ENCODE measurements around the gene BABAM2. TPM values are rescaled to one million over a fixed set of nuclear protein-coding genes. Genes with fewer than 3 reads are reported as not detected.

Gene BABAM2
- total RNA-seq, 1 donor from 2014 or later = 37.1 TPM

GRCh38 chr2:28350791-28351285, 460.3 kb downstream of the BABAM2 start:
- Mint-ChIP-seq H3K4me3 (ENCODE audit: low read depth) (no peak overlapping the region), H3K36me3 (ENCODE audit: insufficient read depth) (no peaks in the 10 kb centered on the region), H3K4me1 (ENCODE audit: low read depth) (no peaks in the 10 kb centered on the region), H3K27ac (no peak overlapping the region), H3K9me3 (ENCODE audit: low read depth) (no peaks in the 10 kb centered on the region), H3K27me3 (peaks cover 2% of the 10 kb centered on the region)
- DNase-seq (ENCODE audit: low spot score, unreplicated experiment) = no peak
- TF ChIP-seq, protein P1, sequence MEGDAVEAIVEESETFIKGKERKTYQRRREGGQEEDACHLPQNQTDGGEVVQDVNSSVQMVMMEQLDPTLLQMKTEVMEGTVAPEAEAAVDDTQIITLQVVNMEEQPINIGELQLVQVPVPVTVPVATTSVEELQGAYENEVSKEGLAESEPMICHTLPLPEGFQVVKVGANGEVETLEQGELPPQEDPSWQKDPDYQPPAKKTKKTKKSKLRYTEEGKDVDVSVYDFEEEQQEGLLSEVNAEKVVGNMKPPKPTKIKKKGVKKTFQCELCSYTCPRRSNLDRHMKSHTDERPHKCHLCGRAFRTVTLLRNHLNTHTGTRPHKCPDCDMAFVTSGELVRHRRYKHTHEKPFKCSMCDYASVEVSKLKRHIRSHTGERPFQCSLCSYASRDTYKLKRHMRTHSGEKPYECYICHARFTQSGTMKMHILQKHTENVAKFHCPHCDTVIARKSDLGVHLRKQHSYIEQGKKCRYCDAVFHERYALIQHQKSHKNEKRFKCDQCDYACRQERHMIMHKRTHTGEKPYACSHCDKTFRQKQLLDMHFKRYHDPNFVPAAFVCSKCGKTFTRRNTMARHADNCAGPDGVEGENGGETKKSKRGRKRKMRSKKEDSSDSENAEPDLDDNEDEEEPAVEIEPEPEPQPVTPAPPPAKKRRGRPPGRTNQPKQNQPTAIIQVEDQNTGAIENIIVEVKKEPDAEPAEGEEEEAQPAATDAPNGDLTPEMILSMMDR (IDR thresholded peaks at IDR 0.05; ENCODE audit: unreplicated experiment) = no peak

- Mint-ChIP-seq H3K9me3 (ENCODE audit: low read depth) (no peaks in the 10 kb centered on the region), H3K4me1 (ENCODE audit: low read depth) (no peaks in the 10 kb centered on the region), H3K27me3 (peaks cover 2% of the 10 kb centered on the region), H3K36me3 (ENCODE audit: insufficient read depth) (no peaks in the 10 kb centered on the region), H3K27ac (no peak overlapping the region), H3K4me3 (ENCODE audit: low read depth) (no peak overlapping the region)
- TF ChIP-seq, protein P1 (IDR thresholded peaks at IDR 0.05; ENCODE audit: unreplicated experiment) = no peak
- no peak for DNase-seq (ENCODE audit: low spot score, unreplicated experiment)
Measured at GRCh38 chr2:28351621-28352020, 461.1 kb downstream of the BABAM2 start.

- TF ChIP-seq, protein P1 (IDR thresholded peaks at IDR 0.05; ENCODE audit: unreplicated experiment) = no peak
- Mint-ChIP-seq H3K9me3 (ENCODE audit: low read depth) (no peaks in the 10 kb centered on the region), H3K27ac (no peak overlapping the region), H3K4me3 (ENCODE audit: low read depth) (no peak overlapping the region), H3K27me3 (peaks cover 2% of the 10 kb centered on the region), H3K4me1 (ENCODE audit: low read depth) (no peaks in the 10 kb centered on the region), H3K36me3 (ENCODE audit: insufficient read depth) (no peaks in the 10 kb centered on the region)
- DNase-seq (ENCODE audit: low spot score, unreplicated experiment) = no peak
Measured at GRCh38 chr2:28352104-28352503, 461.6 kb downstream of the BABAM2 start.

DNA sequence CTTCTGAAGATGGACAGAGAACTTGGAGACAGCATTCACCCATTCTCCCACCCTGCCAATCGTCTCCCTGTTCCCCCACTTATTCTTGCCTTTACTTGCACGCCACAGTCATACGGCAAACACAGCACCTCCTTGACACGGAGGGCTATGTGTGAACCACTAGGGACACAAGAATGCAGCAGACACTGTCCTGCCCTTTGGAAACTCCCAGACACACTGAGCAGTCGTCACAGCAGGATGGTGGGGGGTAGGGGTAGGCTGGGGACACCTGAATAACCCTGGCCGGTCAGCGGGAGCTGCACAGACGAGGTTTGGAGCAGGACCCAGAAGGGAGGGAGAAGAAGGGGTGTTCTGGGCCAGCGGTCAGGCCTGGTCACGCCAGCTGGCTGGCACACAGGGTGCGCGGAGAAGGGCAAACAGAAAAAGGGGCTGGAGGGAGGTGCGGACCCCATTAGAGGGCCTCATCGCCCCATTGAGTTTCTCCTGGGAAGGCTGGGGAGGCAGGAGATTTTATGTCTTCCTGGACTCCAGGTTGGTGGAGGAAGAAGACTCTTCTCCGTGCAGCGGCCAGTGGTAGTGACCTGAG, 462.2 kb downstream of the BABAM2 start:
- DNase-seq (ENCODE audit: low spot score, unreplicated experiment) = no peak
- Mint-ChIP-seq H3K4me3 (ENCODE audit: low read depth) (no peak overlapping the region), H3K27me3 (peaks cover 2% of the 10 kb centered on the region), H3K4me1 (ENCODE audit: low read depth) (no peaks in the 10 kb centered on the region), H3K9me3 (ENCODE audit: low read depth) (no peaks in the 10 kb centered on the region), H3K27ac (no peak overlapping the region), H3K36me3 (ENCODE audit: insufficient read depth) (no peaks in the 10 kb centered on the region)
- TF ChIP-seq, protein P1 (IDR thresholded peaks at IDR 0.05; ENCODE audit: unreplicated experiment) = no peak

GRCh38 chr2:28354920-28355520, 464.5 kb downstream of the BABAM2 start:
- no peak for DNase-seq (ENCODE audit: low spot score, unreplicated experiment)
- no peaks in the 10 kb centered on the region for H3K9me3 Mint-ChIP-seq (ENCODE audit: low read depth)
- H3K36me3 Mint-ChIP-seq (ENCODE audit: insufficient read depth) = no peaks in the 10 kb centered on the region
- no peak overlapping the region for H3K4me3 Mint-ChIP-seq (ENCODE audit: low read depth)
- H3K27ac Mint-ChIP-seq = no peak overlapping the region
- TF ChIP-seq, protein P1 (IDR thresholded peaks at IDR 0.05; ENCODE audit: unreplicated experiment) = no peak
- peaks cover 5% of the 10 kb centered on the region for H3K4me1 Mint-ChIP-seq (ENCODE audit: low read depth)
- H3K27me3 Mint-ChIP-seq = no peaks in the 10 kb centered on the region

All from progenitor cell of endocrine pancreas (in vitro differentiated cells).